WTC11 (cell line): ENCODE results near the gene RPH3AL. TPM values are rescaled to one million over a fixed set of nuclear protein-coding genes. Genes with fewer than 3 reads are reported as not detected.
A peak's percentile ranks its signal among the peaks of the same experiment; 100 is the strongest.

Experiments used
- ATAC-seq: fragments of 200-7000 bp; cut with Tn5 transposase; 2 replicates; pipeline ENCODE4 v1.10.0; 2021; ENCODE audit warnings: mild to moderate bottlenecking, moderate library complexity
- CTCF ChIA-PET: fragments of 300-600 bp; sonication (Branson Sonifier 250); formaldehyde crosslinking; loops from one replicate; lab custom pipeline; 2021; ENCODE audit warnings: antibody characterized with exemption; lab: Charles Lee
- POLR2A ChIA-PET: fragments of 350-600 bp; sonication (Branson Sonifier 250); formaldehyde crosslinking; loops from one replicate; lab custom pipeline; 2021; ENCODE audit warnings: antibody characterized with exemption; lab: Charles Lee
- DNase-seq: peaks from one replicate; pipeline ENCODE4 v3.0.0; 2021; ENCODE audit warnings: low spot score
- H3K27ac Mint-ChIP-seq: 2 replicates; pipeline ENCODE4 v1.8.0; 2021; ENCODE audit warnings: mixed read lengths
- H3K27me3 Mint-ChIP-seq: 2 replicates; pipeline ENCODE4 v1.8.0; 2021; ENCODE audit warnings: low read depth, mild to moderate bottlenecking, moderate library complexity, mixed read lengths
- H3K36me3 Mint-ChIP-seq: 2 replicates; pipeline ENCODE4 v1.8.0; 2021; ENCODE audit warnings: mixed read lengths
- H3K4me1 Mint-ChIP-seq: 2 replicates; pipeline ENCODE4 v1.8.0; 2022; ENCODE audit warnings: mixed read lengths
- H3K4me3 Mint-ChIP-seq: 2 replicates; pipeline ENCODE4 v1.8.0; 2021; ENCODE audit warnings: mild to moderate bottlenecking, moderate library complexity, mixed read lengths
- H3K9me3 Mint-ChIP-seq: 2 replicates; pipeline ENCODE4 v1.8.0; 2021; ENCODE audit warnings: mixed read lengths
- ATF6 ChIP-seq: sonication (generic); formaldehyde crosslinking; IDR thresholded peaks from 2 replicates; pipeline ENCODE4 v1.8.1; 2023; ENCODE audit warnings: mild to moderate bottlenecking, missing genetic modification reagents
- E2F4 ChIP-seq: sonication (generic); formaldehyde crosslinking; IDR thresholded peaks from 2 replicates; pipeline ENCODE4 v1.8.1; 2022; ENCODE audit warnings: low read depth, mild to moderate bottlenecking, moderate library complexity, missing genetic modification reagents, borderline replicate concordance
- EMX1 ChIP-seq: fragments of 250-450 bp; sonication (Bioruptor Pico); IDR thresholded peaks from 2 replicates; pipeline ENCODE4 v1.8.0; 2021; ENCODE audit warnings: mild to moderate bottlenecking
- FOXJ3 ChIP-seq: sonication (generic); formaldehyde crosslinking; IDR thresholded peaks from 2 replicates; pipeline ENCODE4 v1.9.0; 2021; ENCODE audit warnings: missing genetic modification reagents, mild to moderate bottlenecking, borderline replicate concordance
- FOXP4 ChIP-seq: sonication (generic); formaldehyde crosslinking; IDR thresholded peaks from 2 replicates; pipeline ENCODE4 v1.8.0; 2022; ENCODE audit warnings: mild to moderate bottlenecking, missing genetic modification reagents
- IRF2 ChIP-seq: sonication (generic); formaldehyde crosslinking; IDR thresholded peaks from 2 replicates; pipeline ENCODE4 v1.8.0; 2022; ENCODE audit warnings: low read depth, missing genetic modification reagents, borderline replicate concordance
- KAT7 ChIP-seq: sonication (generic); formaldehyde crosslinking; IDR thresholded peaks from 2 replicates; pipeline ENCODE4 v1.8.1; 2023; ENCODE audit warnings: missing genetic modification reagents, mild to moderate bottlenecking, borderline replicate concordance
- MAX ChIP-seq: sonication (generic); formaldehyde crosslinking; IDR thresholded peaks from 2 replicates; pipeline ENCODE4 v1.8.0; 2022; ENCODE audit warnings: mild to moderate bottlenecking, missing genetic modification reagents
- NFE2L1 ChIP-seq: sonication (generic); formaldehyde crosslinking; IDR thresholded peaks from 2 replicates; pipeline ENCODE4 v1.8.1; 2023; ENCODE audit warnings: missing genetic modification reagents
- NFYB ChIP-seq: sonication (generic); formaldehyde crosslinking; conservative IDR thresholded peaks from 2 replicates; pipeline ENCODE4 v1.8.0; 2022; ENCODE audit warnings: low read depth, missing genetic modification reagents
- PREB ChIP-seq: sonication (generic); formaldehyde crosslinking; IDR thresholded peaks from 2 replicates; pipeline ENCODE4 v1.8.1; 2022; ENCODE audit warnings: mild to moderate bottlenecking, missing genetic modification reagents, moderate library complexity, borderline replicate concordance
- TCF7 ChIP-seq: sonication (generic); formaldehyde crosslinking; IDR thresholded peaks from 2 replicates; pipeline ENCODE4 v1.8.0; 2022; ENCODE audit warnings: mild to moderate bottlenecking, low read depth, missing genetic modification reagents, moderate library complexity
- TEAD1 ChIP-seq: sonication (generic); formaldehyde crosslinking; IDR thresholded peaks from 2 replicates; pipeline ENCODE4 v1.8.0; 2022; ENCODE audit warnings: mild to moderate bottlenecking, missing genetic modification reagents
- ZNF263 ChIP-seq: sonication (generic); formaldehyde crosslinking; IDR thresholded peaks from 2 replicates; pipeline ENCODE4 v1.8.1; 2022; ENCODE audit warnings: low read depth, mild to moderate bottlenecking, moderate library complexity, missing genetic modification reagents
- ZNF532 ChIP-seq: fragments of 250-450 bp; sonication (Bioruptor Pico); IDR thresholded peaks from 2 replicates; pipeline ENCODE4 v1.9.0; 2021; ENCODE audit warnings: mild to moderate bottlenecking, borderline replicate concordance
- ZSCAN18 ChIP-seq: fragments of 250-450 bp; sonication (Bioruptor Pico); IDR thresholded peaks from 2 replicates; pipeline ENCODE4 v2.1.2; 2022; ENCODE audit warnings: mild to moderate bottlenecking, moderate library complexity
- total RNA-seq: library from RNA; stranded (reverse); gene quantifications from 3 replicates; pipeline ENCODE4 v1.2.3, GENCODE V29; 2021

The RPH3AL gene
- total RNA-seq, 1 experiment from 2014 or later: 2.0 TPM

GRCh38 chr17:312476-313148 is 40.0 kb downstream of the RPH3AL start (continued):
- no peak for TF ChIP-seq NFYB
- TF ChIP-seq TCF7: no peak
- TF ChIP-seq, all 79 proteins: peak for 0

GRCh38 chr17:311119-311782 is 41.4 kb downstream of the RPH3AL start:
- Mint-ChIP-seq H3K4me1 (peaks cover 19% of the 10 kb centered on the region), H3K9me3 (peaks cover 18% of the 10 kb centered on the region), H3K4me3 (no peak overlapping the region; the same call in 1 of the 2 replicates), H3K27ac (peak overlapping the region; percentile 39; the same call in 1 of the 2 replicates), H3K36me3 (peaks cover 7% of the 10 kb centered on the region), H3K27me3 (peaks cover 5% of the 10 kb centered on the region)
- ChIA-PET CTCF (interaction anchor here (0.9 to 1.8 kb wide), 5 partner anchors 12 to 146 kb away, joined by 3 to 5 read pairs (median 4); no protein-coding TSS in a partner anchor), POLR2A (no interaction called here)
- ATAC-seq (peak; percentile 29), DNase-seq (no peak)
- TF ChIP-seq EMX1 (CRISPR knock-in tag) (no peak), MAX (CRISPR knock-in tag) (no peak), FOXP4 (CRISPR knock-in tag) (0 out of 2 replicates have a peak, but pooled peaks have one; percentile 38), ZNF263 (CRISPR knock-in tag) (peak; percentile 56; the same call in 1 of the 2 replicates)

- no peak for ATAC-seq
- POLR2A ChIA-PET: no interaction called here
- Mint-ChIP-seq H3K27ac (peak overlapping the region; percentile 39; the same call in 1 of the 2 replicates), H3K4me3 (no peak overlapping the region), H3K36me3 (peaks cover 2% of the 10 kb centered on the region), H3K9me3 (peaks cover 9% of the 10 kb centered on the region), H3K27me3 (peaks cover 14% of the 10 kb centered on the region), H3K4me1 (peaks cover 22% of the 10 kb centered on the region)
- DNase-seq: no peak
- CTCF ChIA-PET: interaction anchor here (0.6 to 2.5 kb wide), 19 partner anchors 8 to 746 kb away, joined by 3 to 15 read pairs (median 4); no protein-coding TSS in a partner anchor
- TF ChIP-seq IRF2 (CRISPR knock-in tag) (no peak), E2F4 (CRISPR knock-in tag) (no peak), NFE2L1 (no peak), TEAD1 (CRISPR knock-in tag) (no peak), KAT7 (no peak), FOXJ3 (CRISPR knock-in tag) (no peak), ZSCAN18 (CRISPR knock-in tag) (no peak), ZNF532 (CRISPR knock-in tag) (no peak), PREB (CRISPR knock-in tag) (no peak), ATF6 (CRISPR knock-in tag) (no peak), ZNF263 (CRISPR knock-in tag) (no peak)
Observed at GRCh38 chr17:310111-311010, 42.2 kb downstream of the RPH3AL start.
